Small intestine (tissue), 7 donors: ENCODE data around the gene BRMS1. TPM values are rescaled to one million over a fixed set of nuclear protein-coding genes. Genes with fewer than 3 reads are reported as not detected.
"Not testable (repeated sequence)": the region's sequence is repeated elsewhere in the genome, so short reads cannot be mapped to it uniquely, and the experiment has no call there.

Source experiments
- DNase-seq, 2 donors: peaks; one replicate each; pipeline versions ENCODE4 v3.0.0 to v3.0.0-alpha.2; 2013
- FAIRE-seq: peaks from 2 replicates; lab custom pipeline; 2012; peaks lifted over from hg19 to GRCh38; lab: Jason Lieb, UNC
- H3K27ac ChIP-seq, 3 donors: one replicate each; pipeline ENCODE4 v1.5.1; 2013; ENCODE audit warnings: low read length in 2 of 3, mild to moderate bottlenecking in 2 of 3, control low read depth in 1 of 3, inconsistent platforms in 1 of 3, low read depth in 1 of 3, moderate library complexity in 1 of 3
- H3K27me3 ChIP-seq, 3 donors: one replicate each; pipeline ENCODE4 v1.6.1; 2013; ENCODE audit warnings: low read length in 3 of 3, inconsistent platforms in 1 of 3; ENCODE audit not compliant: control insufficient read depth in 3 of 3, insufficient read depth in 3 of 3
- H3K36me3 ChIP-seq, 3 donors: one replicate each; pipeline ENCODE4 v1.6.1; 2013; ENCODE audit warnings: low read length in 3 of 3, inconsistent platforms in 1 of 3, low read depth in 1 of 3, mild to moderate bottlenecking in 1 of 3, moderate library complexity in 1 of 3; ENCODE audit not compliant: control insufficient read depth in 3 of 3, insufficient read depth in 2 of 3
- H3K4me1 ChIP-seq, 3 donors: one replicate each; pipeline ENCODE4 v1.6.1; 2013; ENCODE audit warnings: low read length in 2 of 3, inconsistent platforms in 1 of 3, low read depth in 1 of 3, mild to moderate bottlenecking in 1 of 3, moderate library complexity in 1 of 3; ENCODE audit not compliant: control insufficient read depth in 3 of 3, insufficient read depth in 2 of 3
- H3K4me3 ChIP-seq, 3 donors: one replicate each; pipeline ENCODE4 v1.5.1; 2013; ENCODE audit warnings: low read length in 3 of 3, control low read depth in 1 of 3, inconsistent platforms in 1 of 3, low read depth in 1 of 3, mild to moderate bottlenecking in 1 of 3, moderate library complexity in 1 of 3
- H3K9me3 ChIP-seq, 2 donors: one replicate each; pipeline ENCODE4 v1.6.1; 2013; ENCODE audit warnings: low read depth in 1 of 2, low read length in 1 of 2; ENCODE audit not compliant: control insufficient read depth in 2 of 2, insufficient read depth in 1 of 2
- WGBS, 3 donors: extraction: QIAGEN DNeasy Blood & Tissue Kit; methylation state at CpG; one replicate each; pipeline ENCODE4 v1.1.7; 2013; 5-methylcytosine and 5-hydroxymethylcytosine counted together
- polyA plus RNA-seq, 4 donors: library from polyadenylated mRNA; stranded (reverse) in 3 of 4; unstranded in 1 of 4; fragments of 200-250 nt in 3 of 4; fragments of 120-200 nt in 1 of 4; gene quantifications; one replicate each; pipeline versions ENCODE4 v1.2.1 to v1.2.3, GENCODE V29; 2013
- donor health status: healthy with polysubstance abuse.
- donor health status: control.
- donor health status: control.
- donor health status: Bipolar disorder and iron deficiency.
- donor health status: healthy.

The BRMS1 gene
- polyA plus RNA-seq, 4 donors = 33.5 to 77.5 (median 72.7) TPM

GRCh38 chr11:66373690-66374287 is 28.9 kb upstream of the BRMS1 start:
- H3K9me3 ChIP-seq, FAIRE-seq, H3K27ac ChIP-seq, H3K36me3 ChIP-seq, H3K27me3 ChIP-seq, DNase-seq, H3K4me3 ChIP-seq: not testable (repeated sequence)
- H3K4me1 ChIP-seq = peaks cover 0 to 17% (median 0%) of the 10 kb centered on the region in 3 donors
- 64 to 79% (median 76%) methylated on average over 8 to 9 of the region's 9 CpGs for WGBS, 3 donors

GRCh38 chr11:66373265-66373664 is 28.4 kb upstream of the BRMS1 start:
- 48 to 67% (median 49%) methylated on average over 5 of the region's 5 CpGs for WGBS, 3 donors
- Histone ChIP-seq H3K9me3 (no peaks in the 10 kb centered on the region), H3K4me3 (no peak overlapping the region), H3K4me1 (peaks cover 0 to 17% (median 0%) of the 10 kb centered on the region in 3 donors), H3K36me3 (peaks cover 0 to 14% (median 0%) of the 10 kb centered on the region in 3 donors), H3K27ac (no peak overlapping the region), H3K27me3 (peaks cover 0 to 8% (median 0%) of the 10 kb centered on the region in 3 donors)
- FAIRE-seq = no peak
- no peak for DNase-seq

GRCh38 chr11:66371627-66372415 is 26.9 kb upstream of the BRMS1 start, which contains the start of gene SLC29A2:
SLC29A2 (minus strand) TSS chr11:66371760; CDS start chr11:66371591, 169 bp downstream.
- Histone ChIP-seq H3K4me3 (peak within 1 kb of the TSS; percentile 67 to 70 (median 69)), H3K27ac (peak within 1 kb of the TSS; percentile 63 to 92 (median 90)), H3K27me3 (peaks cover 0 to 8% (median 0%) of the 10 kb centered on the region in 3 donors), H3K9me3 (no peaks in the 10 kb centered on the region), H3K4me1 (peaks cover 0 to 17% (median 0%) of the 10 kb centered on the region in 3 donors), H3K36me3 (peaks cover 0 to 29% (median 0%) of the 10 kb centered on the region in 3 donors)
- no peak for FAIRE-seq
- 0 to 1% (median 1%) methylated on average over 41 to 72 of the region's 72 CpGs for WGBS, 3 donors
- DNase-seq = peak; percentile 77 to 89

GRCh38 chr11:66369073-66369894 is 24.4 kb upstream of the BRMS1 start:
- FAIRE-seq = no peak

GRCh38 chr11:66368484-66368883 is 23.6 kb upstream of the BRMS1 start:
- no peak for FAIRE-seq

More at GRCh38 chr11:66369073-66369894, 24.4 kb upstream of the BRMS1 start:
- no peak for DNase-seq
- H3K27me3 ChIP-seq = peaks cover 0 to 8% (median 0%) of the 10 kb centered on the region in 3 donors
- H3K36me3 ChIP-seq = peaks cover 0 to 50% (median 0%) of the 10 kb centered on the region in 3 donors
- WGBS, 3 donors = 81 to 91% (median 86%) methylated on average over 24 to 25 of the region's 25 CpGs
- peaks cover 0 to 17% (median 0%) of the 10 kb centered on the region in 3 donors for H3K4me1 ChIP-seq
- H3K9me3 ChIP-seq = no peaks in the 10 kb centered on the region
- H3K4me3 ChIP-seq = no peak overlapping the region
- H3K27ac ChIP-seq = no peak overlapping the region

GRCh38 chr11:66367561-66368312 is 22.8 kb upstream of the BRMS1 start:
- peaks cover 0 to 66% (median 0%) of the 10 kb centered on the region in 3 donors for H3K36me3 ChIP-seq
- peaks cover 0 to 8% (median 0%) of the 10 kb centered on the region in 3 donors for H3K27me3 ChIP-seq
- FAIRE-seq (no peak), DNase-seq (no peak)
- no peak overlapping the region for H3K27ac ChIP-seq
- H3K9me3 ChIP-seq = no peaks in the 10 kb centered on the region
- WGBS, 3 donors = 83 to 88% (median 87%) methylated on average over 12 to 15 of the region's 15 CpGs
- peaks cover 0 to 15% (median 0%) of the 10 kb centered on the region in 3 donors for H3K4me1 ChIP-seq
- H3K4me3 ChIP-seq = no peak overlapping the region

More at GRCh38 chr11:66368484-66368883, 23.6 kb upstream of the BRMS1 start:
- Histone ChIP-seq H3K27ac (no peak overlapping the region), H3K9me3 (no peaks in the 10 kb centered on the region), H3K4me1 (peaks cover 0 to 17% (median 0%) of the 10 kb centered on the region in 3 donors), H3K27me3 (peaks cover 0 to 8% (median 0%) of the 10 kb centered on the region in 3 donors), H3K4me3 (no peak overlapping the region), H3K36me3 (peaks cover 0 to 58% (median 0%) of the 10 kb centered on the region in 3 donors)
- DNase-seq = no peak
- WGBS, 3 donors = 84 to 91% (median 84%) methylated on average over 6 of the region's 6 CpGs

- H3K27me3 ChIP-seq = peaks cover 0 to 3% (median 0%) of the 10 kb centered on the region in 3 donors
- H3K36me3 ChIP-seq = peaks cover 0 to 74% (median 3%) of the 10 kb centered on the region in 3 donors
- no peaks in the 10 kb centered on the region for H3K9me3 ChIP-seq
- WGBS, 3 donors = 90 to 94% (median 93%) methylated on average over 8 of the region's 8 CpGs
- H3K27ac ChIP-seq = no peak overlapping the region
- peaks cover 0 to 9% (median 0%) of the 10 kb centered on the region in 3 donors for H3K4me1 ChIP-seq
- no peak overlapping the region for H3K4me3 ChIP-seq
- FAIRE-seq (no peak), DNase-seq (no peak)
Measured at GRCh38 chr11:66366844-66367477, 22.1 kb upstream of the BRMS1 start.
